ENCODE measurements around the gene LARGE1.

Gene LARGE1

DNA sequence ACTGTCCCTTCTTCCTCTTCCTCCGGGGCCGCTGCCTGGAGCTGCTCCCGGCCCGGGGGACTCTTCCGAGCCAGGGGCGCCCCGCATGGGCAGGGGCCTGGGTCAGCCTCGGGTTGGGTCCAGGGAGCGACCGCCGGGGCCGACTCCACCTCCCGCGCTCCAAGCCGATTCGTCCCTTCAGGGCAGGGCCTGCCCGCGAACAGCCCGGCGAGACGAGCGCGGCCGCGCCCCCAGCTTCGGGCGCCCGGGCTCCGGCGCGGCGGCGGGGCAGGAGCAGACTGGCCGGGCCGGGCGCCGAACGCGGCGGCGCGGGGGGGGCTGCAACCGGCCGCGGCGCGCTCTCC lies at the start of gene LARGE1:
Gene LARGE1, minus strand, starts transcription at position 280 of the 344 bp plus-strand sequence.
- no peak for DNase-seq (ENCODE audit: low read depth, low spot score)

- DNase-seq (ENCODE audit: low read depth, low spot score), result no peak
Measured at GRCh38 chr22:33969045-33969444, 48.8 kb upstream of the LARGE1 start.

GRCh38 chr22:33964121-33964520 lies 43.8 kb upstream of the LARGE1 start:
- DNase-seq (ENCODE audit: low read depth, low spot score), result no peak

GRCh38 chr22:33962409-33962808 lies 42.1 kb upstream of the LARGE1 start:
- no peak for DNase-seq (ENCODE audit: low read depth, low spot score)

DNA sequence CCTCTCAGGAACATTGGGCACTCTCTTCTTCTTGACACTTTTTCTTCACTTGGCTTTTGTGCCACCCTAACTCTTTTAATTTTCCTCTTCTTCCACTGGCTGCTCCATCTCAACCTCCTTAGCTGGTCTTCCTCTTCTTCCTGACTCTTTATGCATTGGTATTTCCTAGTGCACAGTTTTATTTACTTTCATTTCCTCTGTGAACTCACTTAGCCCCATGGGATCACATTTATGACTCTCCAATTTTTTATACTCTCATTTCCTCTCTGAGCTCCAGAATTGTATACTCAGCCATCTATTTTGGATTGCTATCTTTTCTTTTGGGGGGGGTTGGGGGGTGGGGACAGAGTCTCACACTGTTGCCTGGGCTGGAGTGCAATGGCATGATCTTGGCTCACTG lies 38.5 kb upstream of the LARGE1 start:
- no peak for DNase-seq (ENCODE audit: low read depth, low spot score)

DNA sequence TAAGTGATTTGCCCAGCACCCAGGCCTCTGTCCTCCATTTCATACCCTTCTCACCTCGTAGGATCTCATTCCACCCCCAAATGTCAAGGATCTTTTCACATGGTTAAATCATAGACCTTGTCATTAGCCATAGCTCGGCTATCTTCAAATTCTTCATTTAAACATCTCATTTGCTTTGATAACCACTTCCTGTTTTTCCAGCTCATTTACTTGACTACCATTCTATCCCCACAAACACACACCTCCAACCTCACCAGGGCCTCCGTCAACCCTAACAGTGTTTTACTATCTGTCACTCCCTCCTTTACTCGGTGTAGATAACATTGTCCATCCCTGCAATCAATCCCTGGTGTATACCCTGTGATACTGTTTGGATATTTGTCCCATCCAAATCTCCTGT lies 36.8 kb upstream of the LARGE1 start:
- no peak for DNase-seq (ENCODE audit: low read depth, low spot score)

DNA sequence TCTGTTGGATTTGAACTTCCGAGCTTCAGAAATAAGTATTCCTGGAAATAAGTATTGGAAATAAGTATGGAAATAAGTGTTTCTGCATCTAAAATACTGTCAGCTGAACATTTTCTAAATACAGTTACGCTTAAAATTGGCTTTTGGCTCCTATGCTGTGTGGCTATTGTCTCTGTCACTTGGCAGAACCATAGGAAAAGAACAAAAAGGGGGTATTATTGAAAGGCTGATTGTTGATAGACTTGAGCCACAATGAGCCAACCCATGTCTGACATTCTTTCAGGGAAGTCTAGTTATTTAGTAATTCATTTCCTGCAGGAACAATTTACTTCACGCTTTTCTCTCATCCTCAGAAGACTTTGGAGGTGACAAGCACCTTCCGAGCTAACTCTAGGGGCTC lies 32.5 kb upstream of the LARGE1 start:
- no peak for DNase-seq (ENCODE audit: low read depth, low spot score)

DNA sequence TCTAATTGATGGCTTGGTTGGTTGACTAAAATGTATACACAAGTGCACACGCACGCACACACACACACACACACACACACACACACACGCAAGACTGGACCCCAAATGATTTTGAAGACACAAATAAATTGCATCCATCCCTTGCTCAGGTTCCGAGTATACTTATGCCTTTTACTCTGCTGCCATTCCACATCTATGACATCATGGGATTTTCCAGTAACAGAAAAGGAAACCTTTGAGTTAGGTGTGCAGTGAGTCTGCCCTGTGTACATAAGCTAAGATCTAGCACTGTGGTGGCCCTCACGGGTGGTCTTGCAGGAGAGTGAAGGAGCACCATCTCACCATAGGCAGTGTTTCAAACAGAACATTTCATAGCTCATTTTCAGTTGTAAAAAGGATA lies 20.5 kb upstream of the LARGE1 start:
- no peak for DNase-seq (ENCODE audit: low read depth, low spot score)

DNA sequence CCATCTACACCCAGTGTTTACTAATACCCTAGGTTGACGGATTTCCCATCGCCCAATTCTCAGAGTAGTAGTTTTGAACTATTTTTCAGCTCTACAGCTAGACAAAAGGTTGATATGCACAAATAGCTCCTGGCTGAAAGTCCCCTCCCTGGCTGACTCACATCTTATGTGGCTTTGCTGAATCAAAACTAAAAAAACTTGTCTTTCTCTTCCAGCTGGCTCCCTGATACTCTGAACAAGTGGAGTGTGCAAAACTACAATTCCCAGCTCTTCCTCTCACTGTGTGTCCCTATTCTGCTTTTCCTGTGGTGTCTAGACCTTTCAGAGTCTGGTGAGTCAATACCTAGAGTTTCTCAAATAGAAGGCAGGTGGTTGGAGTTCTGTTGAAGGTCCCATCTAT lies 12.7 kb upstream of the LARGE1 start:
- no peak for DNase-seq (ENCODE audit: low read depth, low spot score)

DNA sequence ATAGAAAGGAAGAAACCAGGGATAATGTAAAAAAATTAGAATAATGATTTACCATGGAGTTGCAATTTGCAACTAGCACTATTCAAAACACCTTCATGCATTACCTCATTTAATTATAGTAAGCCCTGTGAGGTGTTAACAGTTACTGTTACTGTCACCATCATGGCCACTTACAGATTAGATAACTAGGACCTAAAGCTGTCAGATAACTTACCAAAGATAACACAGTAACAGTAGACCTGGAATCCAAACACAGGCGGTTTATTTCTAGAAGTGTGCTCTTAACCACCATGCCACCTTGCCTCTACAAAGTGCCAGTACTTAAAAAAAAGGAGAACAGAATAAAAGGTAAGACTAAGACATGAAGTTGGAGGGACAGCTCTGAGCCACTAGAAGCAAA lies 11.1 kb upstream of the LARGE1 start:
- DNase-seq (ENCODE audit: low read depth, low spot score), result no peak

GRCh38 chr22:33927752-33928151 lies 7.5 kb upstream of the LARGE1 start:
- no peak for DNase-seq (ENCODE audit: low read depth, low spot score)

- DNase-seq (ENCODE audit: low read depth, low spot score), result no peak
Measured at GRCh38 chr22:33925194-33925593, 4.9 kb upstream of the LARGE1 start.

GRCh38 chr22:33923660-33924246 lies 3.5 kb upstream of the LARGE1 start:
- no peak for DNase-seq (ENCODE audit: low read depth, low spot score)

- no peak for DNase-seq (ENCODE audit: low read depth, low spot score)
Measured at GRCh38 chr22:33923033-33923432, 2.8 kb upstream of the LARGE1 start.

GRCh38 chr22:33922349-33922681 lies 2.0 kb upstream of the LARGE1 start:
- no peak for DNase-seq (ENCODE audit: low read depth, low spot score)

DNA sequence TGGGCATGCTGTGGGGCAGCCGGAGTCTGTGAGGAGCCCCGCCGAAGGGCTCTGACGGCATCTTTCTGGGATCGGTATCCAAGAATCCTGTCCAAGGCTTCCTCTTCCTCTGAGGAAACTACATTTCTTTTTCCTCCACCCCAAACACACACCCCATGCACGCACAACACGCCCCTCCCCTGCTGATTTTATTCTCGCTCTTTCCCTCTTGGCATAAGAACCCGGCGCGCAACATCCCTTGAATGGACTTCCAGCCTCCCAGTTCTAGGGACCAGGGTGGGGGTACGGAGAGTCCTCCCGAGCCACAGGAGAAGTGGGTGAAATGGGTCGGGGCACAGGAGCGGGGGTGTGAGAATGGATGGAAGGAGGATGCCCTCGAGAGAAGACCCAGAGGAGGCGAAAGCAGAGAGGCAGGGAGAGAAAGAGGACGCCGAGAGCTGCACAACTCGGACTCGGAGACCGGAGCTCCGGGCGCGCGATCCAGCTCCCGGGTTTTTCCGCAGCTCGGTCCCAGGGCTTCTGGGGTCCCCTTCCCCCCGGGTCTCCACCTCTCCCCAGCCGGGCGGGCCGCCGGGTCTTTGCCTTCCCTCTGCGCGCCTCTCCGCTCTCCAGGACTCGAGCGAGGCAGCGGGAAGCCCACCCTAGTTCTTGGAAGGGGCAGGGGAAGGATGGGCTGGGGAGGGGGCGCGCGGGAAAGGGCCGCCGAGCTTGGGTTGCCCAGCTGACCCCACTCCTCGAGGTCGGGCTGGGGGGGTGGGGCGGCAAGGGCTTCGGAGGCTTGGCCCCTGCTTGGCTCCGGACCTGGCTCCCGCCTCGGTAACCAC lies 1.5 kb upstream of the LARGE1 start:
- peak; percentile 21 for DNase-seq (ENCODE audit: low read depth, low spot score)

- peak; percentile 67 for DNase-seq (ENCODE audit: low read depth, low spot score)
Measured at GRCh38 chr22:33920927-33921524, 750 bp upstream of the LARGE1 start.

- DNase-seq (ENCODE audit: low read depth, low spot score), result no peak
Measured at GRCh38 chr22:33919391-33920196, 682 bp downstream of the LARGE1 start.

DNA sequence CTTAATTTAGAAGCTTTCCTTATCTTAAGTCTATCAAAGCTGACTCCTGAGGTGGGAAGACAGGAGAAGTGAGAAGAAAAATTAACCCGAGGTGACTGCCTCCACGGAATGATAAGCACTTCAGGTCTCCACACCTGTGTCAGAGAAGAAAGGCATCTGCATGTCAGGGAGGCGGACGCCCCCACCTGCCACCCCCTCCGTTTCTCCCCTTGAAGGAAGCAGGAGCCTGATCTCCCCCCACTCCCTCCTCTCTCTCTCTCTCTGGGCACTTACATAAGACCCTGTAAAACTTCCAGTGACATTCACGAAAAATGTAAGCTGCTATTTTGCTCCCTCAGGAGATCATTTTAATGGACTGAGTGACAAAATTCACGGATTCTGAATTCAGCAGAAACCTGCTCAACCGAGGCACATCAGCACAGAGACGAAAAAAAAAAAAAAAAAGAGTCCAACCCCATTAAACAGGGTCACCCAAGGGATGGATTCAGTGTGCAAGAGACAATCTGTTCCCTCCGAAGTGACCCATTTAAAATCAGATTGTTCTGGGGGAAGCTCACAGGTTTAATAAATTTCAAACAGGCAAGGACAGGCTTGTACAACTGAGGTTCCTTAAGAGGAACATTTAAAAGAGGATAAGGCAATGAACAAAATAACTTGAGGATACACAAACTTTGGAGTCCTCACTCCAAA lies 1.5 kb downstream of the LARGE1 start:
- no peak for DNase-seq (ENCODE audit: low read depth, low spot score)

GRCh38 chr22:33917744-33918406 lies 2.4 kb downstream of the LARGE1 start:
- DNase-seq (ENCODE audit: low read depth, low spot score), result no peak

- no peak for DNase-seq (ENCODE audit: low read depth, low spot score)
Measured at GRCh38 chr22:33914699-33915098, 5.6 kb downstream of the LARGE1 start.
